Neural cell (in vitro differentiated cells): ENCODE results near the gene FIGNL1. TPM values are rescaled to one million over a fixed set of nuclear protein-coding genes. Genes with fewer than 3 reads are reported as not detected.

Experiments used
- H2AFZ ChIP-seq: fragments of 200-600, 300-800 bp; sonication (generic), shearing (Covaris generic); 2 replicates; pipeline ENCODE4 v1.6.0; 2014; ENCODE audit warnings: low read depth, mild to moderate bottlenecking, antibody characterized with exemption, low read length, moderate library complexity
- H3F3A ChIP-seq: fragments of 200-600 bp; shearing (Covaris generic); 2 replicates; pipeline ENCODE4 v1.6.1; 2016; ENCODE audit warnings: mild to moderate bottlenecking, moderate library complexity, mixed read lengths, antibody characterized with exemption, low read length; ENCODE audit not compliant: insufficient read depth, poor library complexity, severe bottlenecking
- H3K27ac ChIP-seq: fragments of 200-600, 300-800 bp; sonication (generic), shearing (Covaris generic); 2 replicates; pipeline ENCODE4 v1.5.1; 2014; ENCODE audit warnings: mild to moderate bottlenecking, low read length, moderate library complexity
- H3K27me3 ChIP-seq: fragments of 300-800, 200-600 bp; sonication (generic), shearing (Covaris generic); 2 replicates; pipeline ENCODE4 v1.6.0; 2014; ENCODE audit warnings: mild to moderate bottlenecking, low read depth, low read length, moderate library complexity; ENCODE audit not compliant: insufficient read depth
- H3K36me3 ChIP-seq: fragments of 300-800, 200-600 bp; sonication (generic), shearing (Covaris generic); 2 replicates; pipeline ENCODE4 v1.5.1; 2014; ENCODE audit warnings: mild to moderate bottlenecking, antibody characterized with exemption, low read length, moderate library complexity; ENCODE audit not compliant: insufficient read depth
- H3K4me2 ChIP-seq: fragments of 300-800, 200-600 bp; sonication (generic), shearing (Covaris generic); 2 replicates; pipeline ENCODE4 v1.6.0; 2014; ENCODE audit warnings: mild to moderate bottlenecking, low read length
- H3K4me3 ChIP-seq: fragments of 300-800, 200-600 bp; sonication (generic), shearing (Covaris generic); 2 replicates; pipeline ENCODE4 v1.5.1; 2014; ENCODE audit warnings: mild to moderate bottlenecking, low read length, moderate library complexity
- H3K79me2 ChIP-seq: fragments of 200-600 bp; shearing (Covaris generic); replicated peaks from 2 replicates; pipeline ENCODE4 v1.6.0; 2014; ENCODE audit warnings: mild to moderate bottlenecking, low read length, moderate library complexity; ENCODE audit not compliant: insufficient read depth
- H3K9ac ChIP-seq: fragments of 300-800, 200-600 bp; sonication (generic), shearing (Covaris generic); 2 replicates; pipeline ENCODE4 v1.6.1; 2016; ENCODE audit warnings: mild to moderate bottlenecking, low read length, mixed read lengths
- H3K9me2 ChIP-seq: fragments of 200-600 bp; shearing (Covaris generic); 2 replicates; pipeline ENCODE4 v1.6.1; 2016; ENCODE audit warnings: mild to moderate bottlenecking, low read length, mixed read lengths; ENCODE audit not compliant: insufficient read depth
- H3K9me3 ChIP-seq: fragments of 200-600, 300-800 bp; sonication (generic), shearing (Covaris generic); 2 replicates; pipeline ENCODE4 v1.6.1; 2016; ENCODE audit warnings: mild to moderate bottlenecking, mixed run types, low read length, moderate library complexity, mixed read lengths
- H4K20me1 ChIP-seq: fragments of 200-600 bp; shearing (Covaris generic); 2 replicates; pipeline ENCODE4 v1.6.1; 2016; ENCODE audit warnings: mild to moderate bottlenecking, mixed run types; ENCODE audit not compliant: insufficient read depth
- CTCF ChIP-seq: fragments of 450-650 bp; IDR thresholded peaks from 2 replicates; pipeline ENCODE4 v1.5.1; 2014; ENCODE audit warnings: antibody characterized with exemption, mild to moderate bottlenecking, moderate library complexity; ENCODE audit not compliant: poor library complexity, severe bottlenecking
- EP300 ChIP-seq: fragments of 450-650 bp; conservative IDR thresholded peaks from 2 replicates; pipeline ENCODE4 v1.6.1; 2014; ENCODE audit warnings: antibody characterized with exemption, mild to moderate bottlenecking, moderate library complexity; ENCODE audit not compliant: poor library complexity, severe bottlenecking
- EZH2 ChIP-seq: fragments of 200-600, 300-800 bp; shearing (Covaris generic), sonication (generic); IDR thresholded peaks from 2 replicates; pipeline ENCODE4 v1.6.1; 2014; ENCODE audit warnings: antibody characterized with exemption, low read length, borderline replicate concordance, mild to moderate bottlenecking; ENCODE audit not compliant: insufficient read depth, poor library complexity, severe bottlenecking
- MXI1 ChIP-seq: fragments of 450-650 bp; conservative IDR thresholded peaks from 2 replicates; pipeline ENCODE4 v1.6.1; 2014; ENCODE audit warnings: antibody characterized with exemption, mild to moderate bottlenecking; ENCODE audit not compliant: poor library complexity, severe bottlenecking
- POLR2AphosphoS5 ChIP-seq: IDR thresholded peaks from 2 replicates; pipeline ENCODE4 v1.6.1; 2012
- RAD21 ChIP-seq: fragments of 450-650 bp; conservative IDR thresholded peaks from 2 replicates; pipeline ENCODE4 v1.6.1; 2014; ENCODE audit warnings: antibody characterized with exemption, mild to moderate bottlenecking, moderate library complexity
- SMC3 ChIP-seq: fragments of 450-650 bp; conservative IDR thresholded peaks from 2 replicates; pipeline ENCODE4 v1.6.1; 2014; ENCODE audit warnings: antibody characterized with exemption, mild to moderate bottlenecking, moderate library complexity; ENCODE audit not compliant: poor library complexity
- TAF1 ChIP-seq: IDR thresholded peaks from 2 replicates; pipeline ENCODE4 v1.6.1; 2012; ENCODE audit warnings: low read depth
- polyA plus RNA-seq: library from polyadenylated mRNA; depleted of rRNA; stranded (reverse); fragments of >200 nt; gene quantifications from 2 replicates; pipeline ENCODE4 v1.2.3, GENCODE V29; 2014
- TF ChIP-seq, protein P1 (sequence below): IDR thresholded peaks from 2 replicates; pipeline ENCODE4 v1.6.1; 2012; ENCODE audit warnings: borderline replicate concordance

FIGNL1 gene
- polyA plus RNA-seq, 1 donor from 2014 or later: 32.8 TPM

DNA sequence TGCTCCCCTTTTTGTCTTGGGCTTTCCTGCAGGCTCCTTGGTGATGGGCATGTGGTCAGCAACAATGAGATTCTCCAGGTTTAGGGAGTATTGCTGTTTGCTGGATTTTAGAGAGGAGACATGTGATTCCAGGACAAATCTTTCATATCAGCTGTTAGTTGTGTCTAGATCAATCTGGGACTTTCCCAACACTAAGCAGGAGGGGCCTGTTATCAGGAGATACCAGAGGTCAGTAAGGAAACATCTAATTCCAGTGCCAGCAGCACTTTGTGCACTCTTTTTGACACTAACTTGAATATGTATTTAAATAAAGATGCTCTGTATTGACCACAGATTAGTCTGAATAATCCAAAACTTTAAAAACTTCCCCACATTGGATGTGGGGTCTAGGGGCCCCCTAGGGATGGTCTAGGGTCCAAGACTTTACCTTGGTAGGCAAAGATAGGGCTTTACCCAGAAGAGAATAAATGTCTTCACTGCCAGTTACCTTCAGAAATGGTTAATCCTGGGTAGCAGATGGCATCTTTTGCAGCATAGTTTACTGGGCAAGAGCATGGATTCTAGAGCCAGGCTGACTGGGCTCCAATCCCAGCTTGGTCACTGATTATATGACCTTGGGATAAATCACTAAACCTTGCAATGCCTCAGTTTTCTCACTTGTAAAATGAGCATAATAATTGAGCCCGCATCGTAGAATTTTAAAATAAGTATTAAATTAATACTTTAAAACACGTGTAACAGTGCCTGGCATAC, 6.4 kb upstream of the FIGNL1 start:
- Histone ChIP-seq H4K20me1 (no peaks in the 10 kb centered on the region), H3K9ac (no peak overlapping the region), H3F3A (no peaks in the 10 kb centered on the region), H3K4me3 (no peak overlapping the region), H3K27me3 (no peaks in the 10 kb centered on the region), H3K9me2 (no peaks in the 10 kb centered on the region), H3K9me3 (no peaks in the 10 kb centered on the region), H3K36me3 (no peaks in the 10 kb centered on the region), H3K4me2 (no peak overlapping the region), H2AFZ (no peak overlapping the region), H3K79me2 (no peaks in the 10 kb centered on the region), H3K27ac (no peak overlapping the region)
- no peak for TF ChIP-seq MXI1
- TF ChIP-seq CTCF: no peak
- no peak for TF ChIP-seq EZH2
- TF ChIP-seq RAD21: no peak
- TF ChIP-seq TAF1: no peak
- TF ChIP-seq, protein P1, sequence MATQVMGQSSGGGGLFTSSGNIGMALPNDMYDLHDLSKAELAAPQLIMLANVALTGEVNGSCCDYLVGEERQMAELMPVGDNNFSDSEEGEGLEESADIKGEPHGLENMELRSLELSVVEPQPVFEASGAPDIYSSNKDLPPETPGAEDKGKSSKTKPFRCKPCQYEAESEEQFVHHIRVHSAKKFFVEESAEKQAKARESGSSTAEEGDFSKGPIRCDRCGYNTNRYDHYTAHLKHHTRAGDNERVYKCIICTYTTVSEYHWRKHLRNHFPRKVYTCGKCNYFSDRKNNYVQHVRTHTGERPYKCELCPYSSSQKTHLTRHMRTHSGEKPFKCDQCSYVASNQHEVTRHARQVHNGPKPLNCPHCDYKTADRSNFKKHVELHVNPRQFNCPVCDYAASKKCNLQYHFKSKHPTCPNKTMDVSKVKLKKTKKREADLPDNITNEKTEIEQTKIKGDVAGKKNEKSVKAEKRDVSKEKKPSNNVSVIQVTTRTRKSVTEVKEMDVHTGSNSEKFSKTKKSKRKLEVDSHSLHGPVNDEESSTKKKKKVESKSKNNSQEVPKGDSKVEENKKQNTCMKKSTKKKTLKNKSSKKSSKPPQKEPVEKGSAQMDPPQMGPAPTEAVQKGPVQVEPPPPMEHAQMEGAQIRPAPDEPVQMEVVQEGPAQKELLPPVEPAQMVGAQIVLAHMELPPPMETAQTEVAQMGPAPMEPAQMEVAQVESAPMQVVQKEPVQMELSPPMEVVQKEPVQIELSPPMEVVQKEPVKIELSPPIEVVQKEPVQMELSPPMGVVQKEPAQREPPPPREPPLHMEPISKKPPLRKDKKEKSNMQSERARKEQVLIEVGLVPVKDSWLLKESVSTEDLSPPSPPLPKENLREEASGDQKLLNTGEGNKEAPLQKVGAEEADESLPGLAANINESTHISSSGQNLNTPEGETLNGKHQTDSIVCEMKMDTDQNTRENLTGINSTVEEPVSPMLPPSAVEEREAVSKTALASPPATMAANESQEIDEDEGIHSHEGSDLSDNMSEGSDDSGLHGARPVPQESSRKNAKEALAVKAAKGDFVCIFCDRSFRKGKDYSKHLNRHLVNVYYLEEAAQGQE: no peak
- no peak for TF ChIP-seq SMC3
- no peak for TF ChIP-seq POLR2AphosphoS5
- TF ChIP-seq EP300: no peak

- H3K4me2 ChIP-seq: no peak overlapping the region
These were observed 5.5 kb upstream of the FIGNL1 start for GRCh38 chr7:50455658-50456057.

More at GRCh38 chr7:50455658-50456057, 5.5 kb upstream of the FIGNL1 start:
- H3K27me3 ChIP-seq: no peaks in the 10 kb centered on the region
- TF ChIP-seq POLR2AphosphoS5 (no peak), EP300 (no peak), TAF1 (no peak), MXI1 (no peak), SMC3 (no peak), CTCF (no peak)
- TF ChIP-seq, protein P1: no peak
- H3K27ac ChIP-seq: no peak overlapping the region
- H3K9me2 ChIP-seq: no peaks in the 10 kb centered on the region
- no peak overlapping the region for H3K9ac ChIP-seq
- no peaks in the 10 kb centered on the region for H3K79me2 ChIP-seq
- no peak overlapping the region for H3K4me3 ChIP-seq
- no peak overlapping the region for H2AFZ ChIP-seq
- H3K36me3 ChIP-seq: no peaks in the 10 kb centered on the region
- H4K20me1 ChIP-seq: no peaks in the 10 kb centered on the region
- no peaks in the 10 kb centered on the region for H3K9me3 ChIP-seq
- no peaks in the 10 kb centered on the region for H3F3A ChIP-seq
